ENCODE data around the gene SNX3. TPM values are rescaled to one million over a fixed set of nuclear protein-coding genes. Genes with fewer than 3 reads are reported as not detected.

SNX3 gene
- total RNA-seq, 2 donors from 2014 or later = 159 to 182 TPM

GRCh38 chr6:108164543-108164814, 96.4 kb downstream of the SNX3 start:
- DNase-seq (ENCODE audit: low spot score) = no peak
- intact Hi-C loops (cut with DNase I) = no loop called here

GRCh38 chr6:108163644-108164542, 96.9 kb downstream of the SNX3 start:
- intact Hi-C loops (cut with DNase I) = no loop called here
- DNase-seq (ENCODE audit: low spot score) = no peak

- no peak for DNase-seq (ENCODE audit: low spot score)
- intact Hi-C loops (cut with DNase I) = no loop called here
Measured at GRCh38 chr6:108163267-108163643, 97.6 kb downstream of the SNX3 start.

GRCh38 chr6:108161724-108162282, 99.0 kb downstream of the SNX3 start:
- DNase-seq (ENCODE audit: low spot score) = no peak
- intact Hi-C loops (cut with DNase I) = no loop called here

Other genes starting within 250 kb of the SNX3 start
- gene OSTM1, start 186.3 kb downstream of the SNX3 start, total RNA-seq = 100 to 1,000 TPM in 1 of 2 donors, 10 to 100 TPM in 1; 70.7 to 102 TPM
- gene NR2E1, start 95.0 kb downstream of the SNX3 start, total RNA-seq = not detected
- gene AFG1L, start 34.0 kb upstream of the SNX3 start, total RNA-seq = 1 to 10 TPM; 5.0 to 5.3 TPM

Data from posterior vena cava (tissue), 2 donors.